SH-SY5Y (cell line): ENCODE results near the gene ZNF354B.

Source experiments
- GATA2 ChIP-seq: IDR thresholded peaks from 2 replicates; pipeline ENCODE4 v1.6.1; 2011; ENCODE audit warnings: mild to moderate bottlenecking, low read depth, low read length
- GATA3 ChIP-seq: IDR thresholded peaks from 2 replicates; pipeline ENCODE4 v1.6.1; 2011; ENCODE audit warnings: low read depth, mild to moderate bottlenecking, low read length, moderate library complexity

The ZNF354B gene

DNA sequence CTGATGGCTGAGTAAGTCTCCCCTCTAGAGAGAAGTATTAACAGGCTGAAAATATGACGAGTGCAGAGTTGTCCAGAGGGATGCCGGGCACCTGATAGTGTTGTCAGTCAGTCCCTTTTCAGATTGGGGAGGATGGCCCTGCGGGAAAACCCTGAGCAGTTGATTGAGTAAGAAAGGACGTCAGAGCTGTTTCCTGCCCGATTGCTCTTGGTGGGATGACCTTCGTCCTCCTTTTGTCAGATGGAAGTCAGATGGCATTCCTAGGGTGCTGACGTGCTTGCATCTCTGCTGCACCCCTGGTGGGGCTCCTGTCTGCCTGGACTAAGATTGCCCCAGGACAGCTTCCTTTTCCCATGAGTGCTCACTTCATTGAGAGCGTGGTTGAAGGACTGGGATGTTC is 9.8 kb downstream of the ZNF354B start:
- TF ChIP-seq GATA3 (no peak), GATA2 (no peak)

DNA sequence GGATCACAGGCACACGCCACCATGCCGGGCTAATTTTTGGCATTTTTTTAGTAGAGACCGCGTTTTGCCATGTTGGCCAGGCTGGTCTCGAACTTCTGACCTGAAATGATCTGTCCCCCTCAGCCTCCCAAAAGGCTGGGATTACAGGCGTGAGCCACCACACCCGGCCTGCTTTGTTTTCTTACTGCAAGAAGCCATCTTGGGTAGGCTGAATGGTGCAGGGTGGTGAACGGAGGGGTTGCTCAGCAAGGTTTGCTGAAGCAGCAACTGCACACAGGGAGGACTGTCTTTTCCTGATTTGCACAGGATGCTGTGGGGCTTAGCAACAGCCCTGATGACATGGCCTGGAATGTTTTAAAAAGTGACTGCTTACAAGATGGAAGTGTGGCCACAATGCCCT is 10.7 kb downstream of the ZNF354B start:
- TF ChIP-seq GATA2 (no peak), GATA3 (no peak)

GRCh38 chr5:178872302-178872701 is 12.5 kb downstream of the ZNF354B start:
- no peak for TF ChIP-seq GATA3
- TF ChIP-seq GATA2: no peak

- TF ChIP-seq GATA2 (no peak), GATA3 (no peak)
Measured at GRCh38 chr5:178883815-178884430, 24.2 kb downstream of the ZNF354B start.

DNA sequence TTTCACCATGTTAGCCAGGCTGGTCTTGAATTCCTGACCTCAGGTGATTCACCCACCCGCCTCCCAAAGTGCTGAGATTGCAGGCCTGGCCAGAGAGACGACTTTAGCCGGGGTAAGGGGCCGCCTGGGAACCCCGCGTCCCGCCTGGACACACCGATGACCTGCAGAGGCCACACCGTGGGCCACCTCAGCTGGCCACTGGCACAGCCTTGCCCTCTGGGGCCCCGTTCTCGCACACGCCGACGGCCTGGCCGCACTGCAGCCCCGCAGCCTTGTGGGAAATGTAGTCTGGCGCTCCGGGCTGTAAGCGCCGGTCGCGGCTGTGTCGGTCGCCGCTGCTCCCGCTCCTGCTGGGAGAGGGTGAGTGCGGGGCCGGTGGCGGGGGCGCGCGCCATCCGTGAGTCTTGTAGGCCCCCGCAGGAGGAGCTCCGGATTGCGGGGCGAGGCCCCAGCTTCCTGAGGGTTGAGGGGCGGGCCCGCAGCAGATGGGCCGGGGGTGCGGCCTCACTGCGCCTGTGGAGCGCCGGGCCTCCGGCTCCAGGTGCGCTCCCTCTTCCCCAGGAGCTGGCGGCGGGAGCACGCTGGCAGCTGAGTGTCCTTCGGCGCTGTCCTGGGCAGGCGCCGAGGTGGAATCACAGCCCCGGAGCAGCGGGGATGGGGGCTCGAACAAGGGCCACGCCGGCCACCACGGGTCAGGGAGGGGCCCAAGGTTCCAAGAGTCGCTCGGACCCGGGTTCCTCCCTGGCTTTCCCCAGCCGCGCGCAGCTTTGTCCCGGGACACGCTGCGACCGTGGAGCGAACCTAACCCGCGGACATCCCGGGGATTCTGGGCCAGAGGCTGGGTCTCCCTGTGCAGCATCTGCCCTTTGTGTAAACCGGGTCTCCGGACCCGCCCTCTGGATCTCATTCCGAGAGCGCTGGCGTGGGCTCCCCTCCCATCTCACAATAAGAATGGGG is 36.1 kb downstream of the ZNF354B start, which contains the start of gene ZFP2:
ZFP2 (plus strand) TSS at position 299 of the 957 bp plus-strand sequence. CDS start 35,401 bp downstream, outside the sequence.
- TF ChIP-seq GATA3: no peak
- no peak for TF ChIP-seq GATA2

GRCh38 chr5:178899289-178899688 is 39.5 kb downstream of the ZNF354B start:
- no peak for TF ChIP-seq GATA2
- no peak for TF ChIP-seq GATA3

- TF ChIP-seq GATA3 (no peak), GATA2 (no peak)
Measured at GRCh38 chr5:178902849-178903248, 43.1 kb downstream of the ZNF354B start.

GRCh38 chr5:178931846-178932760 is 72.3 kb downstream of the ZNF354B start:
- no peak for TF ChIP-seq GATA2
- TF ChIP-seq GATA3: no peak
